ENCODE measurements around the gene PRRC2C. TPM values are rescaled to one million over a fixed set of nuclear protein-coding genes. Genes with fewer than 3 reads are reported as not detected.

Gene PRRC2C
- total RNA-seq, 1 donor = 179 TPM

GRCh38 chr1:171623651-171624331, 138.5 kb downstream of the PRRC2C start:
- Histone ChIP-seq H3K4me1 (ENCODE audit: insufficient read depth, low read length) (no peaks in the 10 kb centered on the region), H3K9me3 (ENCODE audit: low read depth, low read length) (no peaks in the 10 kb centered on the region), H3K4me3 (ENCODE audit: low read length) (no peak overlapping the region), H3K27me3 (ENCODE audit: insufficient read depth, low read length) (no peaks in the 10 kb centered on the region)

- H3K9me3 ChIP-seq (ENCODE audit: low read depth, low read length) = no peaks in the 10 kb centered on the region
- H3K4me1 ChIP-seq (ENCODE audit: insufficient read depth, low read length) = no peaks in the 10 kb centered on the region
- no peak overlapping the region for H3K4me3 ChIP-seq (ENCODE audit: low read length)
- H3K27me3 ChIP-seq (ENCODE audit: insufficient read depth, low read length) = no peaks in the 10 kb centered on the region
Measured at GRCh38 chr1:171625225-171625624, 139.9 kb downstream of the PRRC2C start.

DNA sequence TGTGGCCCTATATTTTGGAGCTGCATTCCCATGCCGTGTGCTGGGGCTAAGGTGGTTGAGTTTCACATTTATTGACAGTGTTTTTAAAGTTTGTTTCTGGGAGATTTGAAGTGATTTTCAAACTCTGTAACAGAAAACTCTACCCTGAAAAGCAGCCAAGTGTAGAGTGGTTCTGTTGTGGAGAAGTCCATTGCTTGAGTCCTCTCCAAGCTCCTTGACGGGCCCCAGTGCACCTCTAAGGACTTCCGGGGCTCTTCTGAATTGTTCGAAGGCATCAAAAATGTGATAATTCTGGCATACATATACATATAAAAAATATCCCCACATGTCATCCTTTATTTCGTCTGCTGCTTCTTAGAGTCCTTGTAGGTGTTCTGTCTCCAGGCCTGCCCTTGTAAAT, 141.7 kb downstream of the PRRC2C start:
- Histone ChIP-seq H3K27me3 (ENCODE audit: insufficient read depth, low read length) (no peaks in the 10 kb centered on the region), H3K4me3 (ENCODE audit: low read length) (no peak overlapping the region), H3K4me1 (ENCODE audit: insufficient read depth, low read length) (no peaks in the 10 kb centered on the region), H3K9me3 (ENCODE audit: low read depth, low read length) (no peaks in the 10 kb centered on the region)

GRCh38 chr1:171628225-171628624, 142.9 kb downstream of the PRRC2C start:
- Histone ChIP-seq H3K27me3 (ENCODE audit: insufficient read depth, low read length) (no peaks in the 10 kb centered on the region), H3K9me3 (ENCODE audit: low read depth, low read length) (no peaks in the 10 kb centered on the region), H3K4me3 (ENCODE audit: low read length) (no peak overlapping the region)

GRCh38 chr1:171635661-171636060, 150.3 kb downstream of the PRRC2C start:
- Histone ChIP-seq H3K27me3 (ENCODE audit: insufficient read depth, low read length) (no peaks in the 10 kb centered on the region), H3K4me1 (ENCODE audit: insufficient read depth, low read length) (no peaks in the 10 kb centered on the region), H3K4me3 (ENCODE audit: low read length) (no peak overlapping the region), H3K9me3 (ENCODE audit: low read depth, low read length) (no peaks in the 10 kb centered on the region)

More at GRCh38 chr1:171628225-171628624, 142.9 kb downstream of the PRRC2C start:
- H3K4me1 ChIP-seq (ENCODE audit: insufficient read depth, low read length) = no peaks in the 10 kb centered on the region

DNA sequence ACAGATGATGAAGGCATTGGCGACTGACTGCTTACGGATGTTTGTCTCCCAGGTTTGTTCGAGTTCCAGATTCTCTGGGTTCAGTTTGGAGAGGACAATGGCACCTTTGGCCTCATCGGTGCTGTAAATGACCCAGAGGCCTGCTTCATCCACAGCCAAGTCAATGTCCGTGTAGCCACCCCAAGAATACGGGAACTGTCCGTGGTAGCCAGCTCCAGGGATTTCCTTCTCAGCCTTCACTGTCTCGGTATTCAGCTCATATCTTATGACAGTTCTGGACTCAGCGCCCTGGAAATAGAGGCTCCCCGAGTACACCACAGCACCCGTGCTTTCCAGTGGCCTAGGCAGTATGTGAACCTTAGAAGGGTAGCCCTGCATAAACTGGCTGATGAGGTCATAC, 150.8 kb downstream of the PRRC2C start:
- Histone ChIP-seq H3K4me3 (ENCODE audit: low read length) (no peak overlapping the region), H3K9me3 (ENCODE audit: low read depth, low read length) (no peaks in the 10 kb centered on the region), H3K27me3 (ENCODE audit: insufficient read depth, low read length) (no peaks in the 10 kb centered on the region), H3K4me1 (ENCODE audit: insufficient read depth, low read length) (no peaks in the 10 kb centered on the region)

- no peak overlapping the region for H3K4me3 ChIP-seq (ENCODE audit: low read length)
- no peaks in the 10 kb centered on the region for H3K27me3 ChIP-seq (ENCODE audit: insufficient read depth, low read length)
- no peaks in the 10 kb centered on the region for H3K9me3 ChIP-seq (ENCODE audit: low read depth, low read length)
- H3K4me1 ChIP-seq (ENCODE audit: insufficient read depth, low read length) = no peaks in the 10 kb centered on the region
Measured at GRCh38 chr1:171637928-171638576, 152.7 kb downstream of the PRRC2C start.

GRCh38 chr1:171640225-171640624, 154.9 kb downstream of the PRRC2C start:
- Histone ChIP-seq H3K4me3 (ENCODE audit: low read length) (no peak overlapping the region), H3K27me3 (ENCODE audit: insufficient read depth, low read length) (no peaks in the 10 kb centered on the region), H3K4me1 (ENCODE audit: insufficient read depth, low read length) (peaks cover 3% of the 10 kb centered on the region), H3K9me3 (ENCODE audit: low read depth, low read length) (no peaks in the 10 kb centered on the region)

GRCh38 chr1:171641076-171641864, 155.9 kb downstream of the PRRC2C start:
- no peaks in the 10 kb centered on the region for H3K9me3 ChIP-seq (ENCODE audit: low read depth, low read length)
- no peak overlapping the region for H3K4me3 ChIP-seq (ENCODE audit: low read length)
- no peaks in the 10 kb centered on the region for H3K27me3 ChIP-seq (ENCODE audit: insufficient read depth, low read length)
- H3K4me1 ChIP-seq (ENCODE audit: insufficient read depth, low read length) = peaks cover 3% of the 10 kb centered on the region

GRCh38 chr1:171642197-171642596, 156.9 kb downstream of the PRRC2C start:
- Histone ChIP-seq H3K9me3 (ENCODE audit: low read depth, low read length) (no peaks in the 10 kb centered on the region), H3K27me3 (ENCODE audit: insufficient read depth, low read length) (no peaks in the 10 kb centered on the region), H3K4me1 (ENCODE audit: insufficient read depth, low read length) (peaks cover 3% of the 10 kb centered on the region), H3K4me3 (ENCODE audit: low read length) (no peak overlapping the region)

Other genes with a start within 250 kb of the PRRC2C start
- not detected for gene FMO1, start 237.0 kb upstream of the PRRC2C start, total RNA-seq
- gene FMO4, start 171.3 kb upstream of the PRRC2C start, total RNA-seq = 1.6 TPM
- gene MYOCOS, start 136.7 kb downstream of the PRRC2C start, total RNA-seq = not detected
- not detected for gene MYOC, start 167.2 kb downstream of the PRRC2C start, total RNA-seq